ENCODE results near the gene ENAH.
"Not testable (repeated sequence)": the region's sequence is repeated elsewhere in the genome, so short reads cannot be mapped to it uniquely, and the experiment has no call there.

ENAH gene

DNA sequence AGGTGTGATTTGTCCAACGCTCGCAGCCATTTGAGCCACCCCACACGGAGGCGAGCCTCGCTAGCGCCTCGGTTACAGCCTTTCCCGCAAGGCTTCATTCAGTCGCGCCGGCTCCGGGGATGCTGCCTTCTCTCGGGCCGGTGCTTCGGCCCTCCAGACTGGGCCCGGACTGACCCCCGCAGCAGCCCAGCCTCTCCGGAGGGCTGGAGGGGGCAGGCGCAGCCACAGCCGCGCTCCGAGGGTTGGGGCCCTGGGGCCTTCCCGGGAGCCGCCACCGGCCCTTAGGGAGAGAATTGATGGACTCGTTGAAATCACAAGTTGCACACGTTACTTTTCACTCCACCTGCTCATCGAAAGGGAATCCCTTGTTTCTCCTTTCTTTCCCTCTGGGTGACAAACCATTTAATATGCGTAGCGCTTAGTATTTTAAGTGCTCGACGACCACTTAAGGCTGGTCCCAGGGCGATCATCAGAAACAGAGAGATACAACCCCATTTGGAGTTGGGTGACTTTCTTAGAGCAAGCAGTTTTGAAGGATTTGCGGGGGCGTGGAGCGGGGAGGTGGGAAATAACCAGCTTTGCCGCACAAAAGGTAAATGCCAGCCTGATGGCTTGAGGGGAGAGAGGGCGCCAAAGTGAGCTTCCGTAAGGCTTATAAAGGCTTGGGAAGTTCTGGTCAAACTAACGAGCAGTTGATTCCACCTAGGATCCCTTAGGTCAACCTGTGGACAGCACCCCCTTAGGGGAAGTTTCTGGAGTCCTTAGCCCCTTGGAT lies 24.6 kb upstream of the ENAH start:
- DNase-seq (ENCODE audit: extremely low read depth in 1 of 2, low read depth in 1 of 2) = no peak

DNA sequence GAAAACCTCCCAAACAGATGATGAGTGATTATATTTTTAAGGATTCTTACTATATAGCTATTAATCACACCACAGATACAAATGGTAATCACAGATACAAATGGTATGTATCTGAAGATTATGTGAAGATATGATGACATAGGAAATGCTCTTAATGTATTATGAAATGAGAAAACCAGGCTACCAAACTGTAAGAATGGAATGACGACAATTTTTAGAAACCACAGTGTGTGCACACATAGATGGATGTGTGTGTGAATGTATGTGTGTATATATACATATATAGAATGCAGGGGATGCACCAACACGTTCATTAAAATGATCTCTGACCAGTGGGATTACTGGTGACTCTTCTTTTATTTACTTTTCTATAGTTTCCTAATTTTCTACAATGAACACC lies 21.5 kb upstream of the ENAH start:
- no peak for DNase-seq (ENCODE audit: extremely low read depth in 1 of 2, low read depth in 1 of 2)

DNA sequence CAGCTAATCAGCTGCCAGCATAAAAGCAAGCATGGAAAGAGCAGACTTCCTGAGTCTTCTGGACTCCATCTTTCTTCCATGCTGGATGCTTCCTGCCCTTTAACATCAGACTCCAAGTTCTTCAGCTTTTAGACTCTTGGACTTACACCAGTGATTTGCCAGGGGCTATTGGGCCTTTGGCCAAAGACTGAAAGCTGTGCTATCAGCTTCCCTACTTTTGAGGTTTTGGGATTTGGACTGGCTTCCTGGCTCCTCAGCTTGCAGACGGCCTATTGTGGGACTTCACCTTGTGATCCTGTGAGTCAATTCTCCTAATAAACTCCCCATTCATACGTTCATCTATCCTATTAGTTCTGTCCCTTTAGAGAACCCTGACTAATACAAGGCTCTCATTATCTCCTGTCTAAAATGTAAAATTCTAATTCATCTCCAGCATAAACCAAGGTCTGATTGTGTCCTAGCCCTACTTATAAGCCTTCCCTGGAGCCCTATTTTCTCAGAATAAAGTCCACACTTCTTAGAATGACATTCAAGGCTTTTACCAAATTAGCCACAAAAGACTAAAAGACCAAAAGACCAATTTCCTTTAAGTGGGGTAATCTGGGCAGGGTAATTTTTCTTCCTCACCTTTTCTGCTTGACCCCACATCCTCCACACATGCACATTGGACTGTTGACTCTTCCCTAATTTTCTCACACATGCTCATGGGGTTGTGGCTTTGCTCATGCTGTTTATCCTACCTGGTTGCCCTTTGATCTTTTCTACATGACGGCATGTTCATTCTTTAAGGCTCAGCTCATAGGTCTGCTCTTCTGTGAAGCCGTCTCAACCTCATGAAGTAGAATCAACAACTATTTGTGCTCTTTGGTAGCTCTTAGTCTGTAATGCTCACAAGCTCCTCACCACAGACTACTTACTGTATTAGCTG lies 18.1 kb upstream of the ENAH start:
- no peak for DNase-seq (ENCODE audit: extremely low read depth in 1 of 2, low read depth in 1 of 2)

DNA sequence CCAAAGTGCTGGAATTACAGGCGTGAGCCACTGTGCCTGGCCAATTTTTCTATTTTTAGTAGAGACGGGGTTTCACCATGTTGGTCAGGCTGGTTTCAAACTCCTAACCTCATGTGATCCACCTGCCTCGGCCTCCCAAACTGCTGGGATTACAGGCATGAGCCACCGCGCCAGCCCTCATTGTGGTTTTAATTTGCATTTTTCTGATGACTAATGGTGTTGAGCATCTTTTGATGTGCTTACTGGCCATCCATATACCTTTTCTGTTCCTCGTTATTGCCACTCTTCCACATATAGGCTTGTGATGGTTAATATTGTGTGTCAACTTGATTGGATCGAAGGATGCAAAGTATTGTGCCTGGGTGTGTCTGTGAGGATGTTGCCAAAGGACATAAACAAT lies 17.4 kb upstream of the ENAH start:
- no peak for DNase-seq (ENCODE audit: extremely low read depth in 1 of 2, low read depth in 1 of 2)

DNA sequence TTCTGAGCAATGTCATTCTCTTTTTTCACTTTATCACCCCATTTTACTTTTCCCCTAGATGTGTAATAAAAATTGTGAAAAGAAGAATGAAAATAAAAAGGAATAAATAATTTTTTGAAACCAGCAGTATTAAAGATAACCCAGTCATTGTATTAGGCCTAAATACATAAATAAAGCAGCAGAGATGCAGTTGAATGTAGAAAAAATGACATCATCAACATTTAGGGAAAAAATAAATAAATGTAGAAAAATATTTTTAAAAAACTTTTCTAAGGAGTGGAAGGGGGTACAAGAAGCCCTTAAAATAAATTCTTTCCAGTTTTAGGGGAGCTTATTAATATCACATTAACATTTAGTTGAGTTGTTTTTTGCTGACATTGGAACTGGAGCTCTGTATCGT lies 15.3 kb upstream of the ENAH start:
- DNase-seq (ENCODE audit: extremely low read depth in 1 of 2, low read depth in 1 of 2) = no peak

DNA sequence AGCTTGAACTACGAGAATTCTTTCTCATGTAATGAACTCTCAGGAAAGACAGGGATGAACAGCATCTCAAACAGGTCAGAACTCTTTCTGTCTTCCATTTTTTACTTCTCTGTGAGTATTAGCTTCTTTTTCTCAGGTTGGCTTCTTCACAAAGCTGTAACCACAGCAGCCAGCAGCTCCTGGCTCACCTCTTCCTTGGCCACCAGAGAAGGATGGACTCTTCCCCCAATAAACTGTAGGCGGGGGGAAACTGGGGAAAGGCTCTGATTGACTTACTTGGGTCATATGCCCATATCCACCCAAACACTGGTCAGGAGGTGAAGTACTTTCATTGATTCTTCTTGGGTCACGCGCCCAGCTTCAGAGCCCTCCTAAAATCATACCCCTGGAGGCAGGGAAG lies 14.4 kb upstream of the ENAH start:
- DNase-seq (ENCODE audit: extremely low read depth in 1 of 2, low read depth in 1 of 2) = no peak

DNA sequence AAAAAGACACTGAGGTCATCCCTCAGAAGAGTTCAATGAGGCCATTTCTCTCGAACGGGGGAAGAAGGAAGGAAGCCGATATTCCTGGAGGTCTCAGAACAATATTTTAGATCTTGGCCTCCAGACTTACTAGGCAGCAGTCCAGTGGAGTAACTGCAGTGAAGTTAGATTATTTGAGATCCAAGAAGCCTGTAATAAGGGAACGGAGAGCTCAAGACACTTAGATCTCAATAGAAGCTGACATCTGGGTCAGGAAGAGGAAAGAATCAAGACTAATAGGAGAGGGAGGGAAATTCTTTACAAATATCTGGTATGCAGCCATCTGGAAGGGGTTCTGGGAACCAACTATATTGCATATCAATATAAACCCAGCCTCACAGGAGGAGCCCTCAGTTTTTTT lies 13.6 kb upstream of the ENAH start:
- DNase-seq (ENCODE audit: extremely low read depth in 1 of 2, low read depth in 1 of 2) = no peak

DNA sequence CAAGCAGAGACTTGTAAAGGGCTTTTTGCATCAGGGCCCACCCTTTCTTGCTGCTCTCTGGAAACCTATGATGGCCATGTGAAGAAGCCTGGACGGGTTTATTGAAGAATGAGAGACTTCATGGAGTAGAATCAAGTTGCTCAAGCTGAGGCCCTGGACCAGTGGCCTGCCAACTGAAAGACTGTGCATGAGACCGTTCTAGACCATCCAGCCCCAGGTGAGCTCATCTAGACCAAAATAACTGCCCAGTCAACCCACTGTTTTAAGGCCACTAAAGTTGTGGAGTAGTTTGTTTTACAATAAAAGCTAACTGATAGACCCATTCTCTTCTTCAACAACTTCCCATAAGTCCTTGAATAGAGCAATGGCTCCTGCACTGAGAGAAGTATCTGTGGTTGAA lies 11.8 kb upstream of the ENAH start:
- no peak for DNase-seq (ENCODE audit: extremely low read depth in 1 of 2, low read depth in 1 of 2)

DNA sequence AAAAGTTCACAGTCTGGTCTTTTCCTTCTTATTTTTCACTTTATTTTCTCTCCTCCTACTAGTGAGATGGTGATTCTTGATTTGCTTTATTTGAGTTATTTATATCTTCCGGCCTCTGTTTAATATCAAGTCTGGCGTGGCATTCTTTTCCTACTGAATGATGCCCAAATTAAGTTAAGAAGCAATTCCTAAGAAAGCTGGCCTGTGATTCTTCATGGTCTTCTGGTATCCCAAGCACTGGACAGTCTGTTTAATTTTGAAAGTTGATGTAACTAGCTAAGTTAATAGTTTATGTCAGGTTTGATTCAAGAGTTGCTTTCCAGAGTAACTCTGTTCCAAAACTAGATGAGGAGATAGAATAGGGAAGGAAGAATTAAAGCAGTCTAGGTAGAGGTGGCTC lies 9.2 kb upstream of the ENAH start:
- DNase-seq (ENCODE audit: extremely low read depth in 1 of 2, low read depth in 1 of 2) = no peak

DNA sequence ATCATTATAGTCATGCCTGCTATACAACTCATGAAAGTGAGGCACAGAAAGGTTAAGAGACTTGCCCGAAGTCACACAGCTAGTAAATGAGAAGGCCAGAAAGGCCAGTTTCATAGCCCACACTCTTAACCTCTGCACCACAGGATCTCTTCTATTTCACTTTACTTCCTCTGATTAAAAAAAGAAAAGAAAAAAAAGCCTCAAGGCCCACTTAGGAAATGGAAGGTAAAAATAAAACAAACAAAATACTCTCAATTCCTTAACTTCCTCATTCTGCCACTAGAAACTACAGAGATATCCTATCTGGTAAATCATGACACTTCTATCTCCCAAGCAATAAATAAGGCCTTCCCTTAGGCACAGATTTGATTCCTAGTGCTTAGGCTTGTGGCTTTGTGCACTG lies 7.6 kb upstream of the ENAH start:
- no peak for DNase-seq (ENCODE audit: extremely low read depth in 1 of 2, low read depth in 1 of 2)

DNA sequence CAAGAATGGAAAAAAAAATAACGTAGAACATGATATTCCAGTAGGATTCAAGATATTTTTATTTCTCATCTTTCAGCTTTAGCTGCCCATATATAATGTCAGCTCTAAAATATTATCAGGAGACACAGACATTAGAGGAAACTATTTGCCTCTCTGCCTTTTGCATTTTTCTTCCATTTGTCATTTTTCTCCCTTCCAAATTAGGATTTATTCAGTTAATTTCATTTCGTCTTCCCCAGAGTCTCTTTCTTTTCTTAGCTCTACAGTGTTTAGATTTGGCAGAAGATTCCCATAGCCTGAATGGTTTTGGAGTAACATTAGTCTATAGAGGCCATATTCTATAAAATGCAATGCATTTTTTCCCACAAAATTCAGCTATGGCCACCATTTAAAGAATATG lies 5.1 kb upstream of the ENAH start:
- no peak for DNase-seq (ENCODE audit: extremely low read depth in 1 of 2, low read depth in 1 of 2)

DNA sequence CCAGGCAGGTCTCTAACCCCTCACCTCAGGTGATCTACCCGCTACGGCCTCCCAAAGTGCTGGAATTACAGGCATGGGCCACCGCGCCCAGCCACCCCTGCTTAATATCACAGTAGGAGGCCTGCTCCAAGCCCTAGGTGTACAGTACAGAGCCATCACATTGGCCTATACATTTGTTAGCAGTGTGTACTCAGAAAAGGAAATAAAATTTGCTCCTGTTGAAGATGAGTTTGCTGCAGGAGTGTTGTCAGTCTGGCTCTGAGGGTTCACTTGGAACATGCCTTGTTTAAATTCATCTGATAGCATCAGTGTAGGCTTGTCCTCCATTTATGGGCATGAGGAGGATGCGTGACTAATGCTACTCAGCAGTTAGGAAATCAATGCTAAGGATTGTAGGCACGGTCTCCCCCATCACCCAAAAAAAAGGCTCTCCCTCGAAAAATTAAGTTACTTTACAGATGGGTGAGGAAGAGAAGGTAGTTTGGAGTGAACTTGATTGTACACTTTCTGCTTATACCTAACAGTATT lies 4.6 kb upstream of the ENAH start:
- no peak for DNase-seq (ENCODE audit: extremely low read depth in 1 of 2, low read depth in 1 of 2)

DNA sequence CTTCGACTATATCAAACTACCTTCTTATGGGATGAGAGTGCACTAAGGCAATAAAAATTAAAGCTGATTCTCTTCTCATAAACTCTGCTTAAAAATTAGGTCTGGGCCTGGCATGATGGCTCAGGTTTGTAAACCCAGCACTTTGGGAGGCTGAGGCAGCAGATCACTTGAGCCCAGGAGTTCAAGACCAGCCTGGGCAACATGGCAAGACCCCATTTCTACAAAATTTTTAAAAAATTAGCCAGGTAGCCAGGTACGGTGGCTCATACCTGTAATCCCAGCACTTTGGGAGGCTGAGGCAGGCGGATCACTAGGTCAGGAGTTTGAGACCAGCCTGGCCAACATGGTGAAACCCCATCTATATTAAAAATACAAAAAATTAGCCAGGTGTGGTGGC lies 3.3 kb upstream of the ENAH start:
- DNase-seq (ENCODE audit: extremely low read depth in 1 of 2, low read depth in 1 of 2) = not testable (repeated sequence)

DNA sequence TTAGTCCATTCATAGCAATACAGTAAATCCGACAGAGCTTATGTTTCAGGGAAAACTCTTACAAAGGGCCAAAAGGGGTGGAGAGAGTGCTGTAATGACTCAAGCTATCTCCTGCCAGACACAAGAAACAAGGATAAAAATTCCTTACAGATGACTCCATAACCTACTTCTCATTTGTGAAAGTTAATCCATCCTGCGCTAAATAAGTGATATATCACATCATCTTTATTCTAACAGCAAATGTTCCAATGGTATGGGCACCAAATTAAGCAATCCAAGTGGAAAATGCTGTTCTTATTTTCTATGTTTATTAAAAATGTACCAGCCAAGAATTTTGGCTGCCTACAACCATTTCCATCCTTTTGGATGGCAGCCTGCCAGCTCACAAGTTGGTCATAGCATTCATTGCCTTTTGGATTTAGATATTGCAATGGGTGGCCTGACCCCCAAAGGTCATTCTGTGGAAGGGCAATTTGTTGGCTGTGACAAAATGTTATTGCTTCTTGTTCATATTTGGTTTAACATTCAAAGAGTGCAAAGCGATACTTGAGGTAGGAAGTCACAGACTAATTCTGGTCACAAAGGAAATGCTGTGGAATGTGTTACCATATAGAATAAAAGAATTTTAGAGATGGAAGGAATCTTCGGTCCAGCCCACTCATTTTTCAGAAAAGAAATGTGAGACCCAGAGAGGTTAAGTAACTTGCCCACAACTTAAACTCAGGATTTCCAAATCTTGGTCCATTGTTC lies 2.8 kb upstream of the ENAH start:
- no peak for DNase-seq (ENCODE audit: extremely low read depth in 1 of 2, low read depth in 1 of 2)

DNA sequence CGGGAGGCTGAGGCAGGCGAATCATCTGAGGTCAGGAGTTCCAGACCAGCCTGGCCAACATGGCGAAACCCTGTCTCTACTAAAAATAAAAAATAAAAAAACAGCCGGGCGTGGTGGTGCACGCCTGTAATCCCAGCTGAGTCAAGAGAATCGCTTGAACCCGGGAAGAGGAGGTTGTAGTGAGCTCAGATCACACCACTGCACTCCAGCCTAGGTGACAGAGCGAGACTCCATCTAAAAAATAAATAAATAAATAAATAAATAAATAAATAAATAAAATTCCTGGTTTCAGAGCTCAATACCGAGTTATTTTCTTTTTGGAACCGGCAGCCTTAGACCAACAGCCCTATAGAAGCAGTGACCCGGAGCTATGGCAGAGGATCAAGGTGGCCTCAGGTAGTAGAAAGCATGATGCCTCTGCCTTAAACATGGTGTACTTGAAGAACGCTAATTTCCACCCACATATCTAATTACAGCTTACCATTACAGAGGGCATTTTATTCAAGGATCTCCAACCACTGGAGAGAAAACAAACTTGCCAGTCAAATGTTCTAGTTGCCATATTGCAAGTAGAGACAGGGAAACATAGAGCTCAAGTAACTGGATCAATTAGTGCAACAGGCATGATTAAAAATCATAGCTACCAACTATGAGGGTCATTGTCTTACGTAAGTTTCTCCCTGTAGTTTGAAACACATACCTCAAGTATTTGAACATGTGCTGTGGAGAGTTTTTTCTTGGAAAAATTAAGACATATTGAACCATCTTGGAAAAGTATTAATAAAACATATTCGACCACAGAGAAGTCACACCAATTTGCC lies 2.0 kb upstream of the ENAH start:
- no peak for DNase-seq (ENCODE audit: extremely low read depth in 1 of 2, low read depth in 1 of 2)

DNA sequence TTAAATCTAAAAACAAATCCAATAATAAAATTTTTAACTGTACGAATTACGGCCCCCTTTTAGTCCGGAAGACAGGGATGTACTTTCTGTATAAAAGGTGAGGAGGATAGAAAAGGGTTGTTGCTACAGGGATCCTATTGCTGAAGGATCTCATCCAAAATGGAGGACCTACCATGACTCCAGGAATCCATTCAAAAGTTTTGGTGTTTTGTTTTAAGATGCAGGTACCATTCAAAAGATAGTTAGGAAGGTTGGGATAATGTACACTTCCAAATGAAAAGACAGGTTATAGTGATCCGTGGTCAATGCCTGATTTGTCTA lies 1.3 kb upstream of the ENAH start:
- DNase-seq (ENCODE audit: extremely low read depth in 1 of 2, low read depth in 1 of 2) = no peak

DNA sequence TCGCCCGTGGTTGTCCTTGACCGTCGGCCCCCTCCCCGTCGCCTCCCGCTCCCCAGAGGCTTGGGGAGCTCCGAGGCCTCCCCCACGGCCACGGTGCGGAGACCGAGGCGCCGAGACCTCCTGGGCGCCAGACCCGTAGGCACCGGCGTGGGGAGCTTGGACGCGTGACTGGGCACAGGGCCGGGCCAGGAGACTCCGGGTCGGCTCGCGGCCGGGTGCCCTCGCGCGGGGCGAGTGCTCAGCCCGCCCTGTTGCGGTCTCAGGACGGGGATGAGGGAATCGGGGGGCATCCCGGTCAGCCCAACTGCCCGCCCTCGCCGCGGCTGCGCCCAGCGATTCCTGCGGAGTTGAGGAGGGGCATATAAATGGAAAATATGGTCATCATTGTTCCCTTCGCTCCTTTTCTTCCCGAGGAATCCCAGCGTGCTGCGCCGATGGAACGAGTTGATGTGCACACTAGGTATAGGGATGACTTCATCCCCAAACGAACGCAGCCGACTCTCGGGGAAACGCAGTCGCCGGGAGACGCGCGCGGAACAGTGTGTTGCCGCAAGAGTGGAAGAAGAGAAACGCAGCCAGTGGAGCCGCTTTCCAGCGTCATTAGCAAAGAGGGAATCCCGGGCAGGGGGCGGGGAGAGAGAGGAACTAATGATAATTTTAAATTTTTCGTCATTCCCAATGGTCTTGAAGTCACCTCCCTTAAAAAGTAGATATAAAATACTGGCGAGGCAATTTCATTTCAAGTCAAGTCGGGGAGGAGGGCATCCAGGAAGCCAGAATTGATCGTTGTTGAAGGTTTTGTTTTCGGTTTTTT lies 747 bp upstream of the ENAH start:
- no peak for DNase-seq (ENCODE audit: extremely low read depth in 1 of 2, low read depth in 1 of 2)

DNA sequence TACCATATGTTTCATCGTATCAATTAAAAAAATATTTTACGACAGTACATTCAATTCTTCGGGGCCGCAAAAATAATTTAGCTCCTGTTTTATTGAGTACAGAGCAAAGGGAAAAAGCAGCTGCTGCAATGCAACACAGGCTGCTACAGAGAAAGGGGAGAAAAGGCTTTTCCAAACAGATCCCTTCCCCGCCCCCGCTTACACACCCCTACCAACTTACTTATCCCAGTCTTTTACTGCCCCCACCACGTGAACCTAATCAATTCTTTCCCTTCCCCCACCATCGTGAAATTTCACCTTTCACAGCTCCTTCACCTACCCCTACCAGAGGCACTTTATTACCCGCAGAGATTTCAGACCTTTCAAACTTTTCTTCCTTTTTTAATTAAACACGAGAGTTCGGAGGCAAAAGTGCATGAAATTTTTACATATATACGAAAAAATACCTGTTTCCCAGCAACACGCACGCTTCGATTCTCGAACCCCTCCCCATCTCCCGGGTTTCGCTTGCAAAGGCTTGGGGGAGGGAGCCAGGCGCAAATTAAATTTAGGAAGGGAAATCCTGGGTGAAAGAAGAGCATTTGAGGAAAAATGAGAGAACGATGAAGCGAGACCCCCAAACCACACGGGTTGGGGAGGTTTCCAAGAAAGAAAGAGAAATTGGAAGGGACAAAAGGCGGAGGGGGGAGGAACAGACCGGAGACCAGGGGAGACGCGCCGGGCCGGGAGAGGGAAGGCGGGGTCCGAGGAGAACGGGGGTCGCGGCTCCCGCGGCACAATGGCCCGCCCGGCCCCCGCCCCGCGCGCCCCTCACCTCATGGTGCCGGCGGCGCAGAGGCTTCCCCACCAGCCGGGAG lies 823 bp downstream of the ENAH start:
- DNase-seq (ENCODE audit: extremely low read depth in 1 of 2, low read depth in 1 of 2) = no peak

DNA sequence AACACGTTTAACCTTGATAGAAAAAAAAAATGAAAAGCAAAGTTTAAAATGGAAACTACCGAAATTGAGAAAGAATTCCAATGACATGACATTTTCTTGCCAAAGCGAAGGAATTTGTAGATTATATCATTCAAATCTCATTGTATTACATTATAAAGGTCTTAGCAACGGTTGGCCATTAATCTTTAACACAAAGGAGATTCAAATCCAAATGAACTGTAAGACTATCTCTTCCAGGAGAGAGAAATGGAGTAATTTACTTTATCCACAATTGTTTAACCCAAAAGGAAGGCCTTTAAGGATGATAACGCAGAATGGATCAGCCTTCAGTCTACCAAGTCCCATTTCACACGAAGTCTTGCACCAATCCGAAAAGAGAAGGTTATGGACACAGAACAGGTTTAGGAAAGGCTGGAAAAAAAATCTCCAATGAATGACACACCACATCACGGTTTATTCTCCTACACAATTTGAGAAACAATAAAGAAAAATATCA lies 1.5 kb downstream of the ENAH start:
- DNase-seq (ENCODE audit: extremely low read depth in 1 of 2, low read depth in 1 of 2) = no peak
